Osteocyte (in vitro differentiated cells): Measurements from ENCODE around the gene TP63. TPM values are rescaled to one million over a fixed set of nuclear protein-coding genes. Genes with fewer than 3 reads are reported as not detected.

ENCODE experiments used
- DNase-seq: peaks from one replicate; pipeline ENCODE4 v3.0.0; 2021; ENCODE audit warnings: mixed read lengths; ENCODE audit not compliant: unreplicated experiment; ENCODE audit errors: extremely low spot score
- H3K27ac Mint-ChIP-seq: one replicate; pipeline ENCODE4 v1.8.0; 2021; ENCODE audit warnings: mild to moderate bottlenecking, mixed read lengths; ENCODE audit not compliant: unreplicated experiment
- H3K27me3 Mint-ChIP-seq: one replicate; pipeline ENCODE4 v1.8.0; 2021; ENCODE audit warnings: mixed read lengths; ENCODE audit not compliant: unreplicated experiment
- H3K36me3 Mint-ChIP-seq: one replicate; pipeline ENCODE4 v1.8.0; 2021; ENCODE audit warnings: mixed read lengths; ENCODE audit not compliant: unreplicated experiment
- H3K4me1 Mint-ChIP-seq: one replicate; pipeline ENCODE4 v1.8.0; 2021; ENCODE audit warnings: mixed read lengths; ENCODE audit not compliant: unreplicated experiment
- H3K4me3 Mint-ChIP-seq: one replicate; pipeline ENCODE4 v1.8.0; 2021; ENCODE audit warnings: mild to moderate bottlenecking, moderate library complexity, mixed read lengths; ENCODE audit not compliant: unreplicated experiment
- H3K9me3 Mint-ChIP-seq: one replicate; pipeline ENCODE4 v1.8.0; 2021; ENCODE audit warnings: mixed read lengths; ENCODE audit not compliant: unreplicated experiment
- total RNA-seq: library from RNA; stranded (reverse); gene quantifications from 2 replicates; pipeline ENCODE4 v1.2.1, GENCODE V29; 2021
- TF ChIP-seq, protein P1 (sequence below): fragments of 200-600 bp; sonication (generic); IDR thresholded peaks from 2 replicates; pipeline ENCODE4 v1.5.0; 2021; ENCODE audit warnings: antibody characterized with exemption, mild to moderate bottlenecking, moderate library complexity

Gene TP63
- total RNA-seq, 1 donor from 2014 or later = 0.16 TPM

- peaks cover 14% of the 10 kb centered on the region for H3K4me1 Mint-ChIP-seq
- TF ChIP-seq, protein P1, sequence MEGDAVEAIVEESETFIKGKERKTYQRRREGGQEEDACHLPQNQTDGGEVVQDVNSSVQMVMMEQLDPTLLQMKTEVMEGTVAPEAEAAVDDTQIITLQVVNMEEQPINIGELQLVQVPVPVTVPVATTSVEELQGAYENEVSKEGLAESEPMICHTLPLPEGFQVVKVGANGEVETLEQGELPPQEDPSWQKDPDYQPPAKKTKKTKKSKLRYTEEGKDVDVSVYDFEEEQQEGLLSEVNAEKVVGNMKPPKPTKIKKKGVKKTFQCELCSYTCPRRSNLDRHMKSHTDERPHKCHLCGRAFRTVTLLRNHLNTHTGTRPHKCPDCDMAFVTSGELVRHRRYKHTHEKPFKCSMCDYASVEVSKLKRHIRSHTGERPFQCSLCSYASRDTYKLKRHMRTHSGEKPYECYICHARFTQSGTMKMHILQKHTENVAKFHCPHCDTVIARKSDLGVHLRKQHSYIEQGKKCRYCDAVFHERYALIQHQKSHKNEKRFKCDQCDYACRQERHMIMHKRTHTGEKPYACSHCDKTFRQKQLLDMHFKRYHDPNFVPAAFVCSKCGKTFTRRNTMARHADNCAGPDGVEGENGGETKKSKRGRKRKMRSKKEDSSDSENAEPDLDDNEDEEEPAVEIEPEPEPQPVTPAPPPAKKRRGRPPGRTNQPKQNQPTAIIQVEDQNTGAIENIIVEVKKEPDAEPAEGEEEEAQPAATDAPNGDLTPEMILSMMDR = no peak
- H3K27ac Mint-ChIP-seq = no peak overlapping the region
- H3K27me3 Mint-ChIP-seq = no peaks in the 10 kb centered on the region
- DNase-seq = no peak
- no peaks in the 10 kb centered on the region for H3K36me3 Mint-ChIP-seq
- peaks cover 12% of the 10 kb centered on the region for H3K9me3 Mint-ChIP-seq
- H3K4me3 Mint-ChIP-seq = no peak overlapping the region
Measured at GRCh38 chr3:189727158-189727557, 96.0 kb downstream of the TP63 start.

DNA sequence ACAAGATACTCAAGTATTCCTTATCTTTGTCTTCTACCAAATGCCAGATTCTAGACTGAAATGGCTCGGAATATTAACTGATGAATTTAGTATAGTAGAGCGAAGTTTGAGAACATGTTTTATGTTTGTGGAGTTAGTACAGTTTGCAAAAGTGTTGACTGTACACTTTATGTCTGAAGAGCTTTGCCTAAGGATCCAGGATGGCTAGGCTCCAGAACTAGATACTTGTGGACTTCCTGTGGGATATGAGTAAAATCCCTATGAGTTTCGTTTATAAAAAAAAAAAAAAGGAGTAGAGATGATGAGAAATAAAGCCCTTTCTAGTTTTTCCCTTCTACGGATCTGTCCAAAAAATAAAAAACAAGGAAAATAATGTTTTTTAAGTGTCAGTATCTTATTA, 96.7 kb downstream of the TP63 start:
- H3K27me3 Mint-ChIP-seq = no peaks in the 10 kb centered on the region
- TF ChIP-seq, protein P1 = no peak

GRCh38 chr3:189728915-189729314, 97.7 kb downstream of the TP63 start:
- Mint-ChIP-seq H3K4me3 (no peak overlapping the region), H3K27ac (no peak overlapping the region), H3K27me3 (no peaks in the 10 kb centered on the region), H3K4me1 (peaks cover 14% of the 10 kb centered on the region), H3K36me3 (no peaks in the 10 kb centered on the region), H3K9me3 (peaks cover 12% of the 10 kb centered on the region)
- DNase-seq = no peak
- TF ChIP-seq, protein P1 = no peak

More for the DNA sequence above, 96.7 kb downstream of the TP63 start:
- no peaks in the 10 kb centered on the region for H3K36me3 Mint-ChIP-seq
- no peak overlapping the region for H3K27ac Mint-ChIP-seq
- H3K4me3 Mint-ChIP-seq = no peak overlapping the region
- peaks cover 14% of the 10 kb centered on the region for H3K4me1 Mint-ChIP-seq
- H3K9me3 Mint-ChIP-seq = peaks cover 12% of the 10 kb centered on the region
- no peak for DNase-seq

- Mint-ChIP-seq H3K36me3 (no peaks in the 10 kb centered on the region), H3K9me3 (peaks cover 12% of the 10 kb centered on the region), H3K27me3 (no peaks in the 10 kb centered on the region), H3K4me1 (no peaks in the 10 kb centered on the region), H3K27ac (no peak overlapping the region), H3K4me3 (no peak overlapping the region)
- DNase-seq = no peak
- TF ChIP-seq, protein P1 = no peak
Measured at GRCh38 chr3:189734061-189734460, 102.9 kb downstream of the TP63 start.

DNA sequence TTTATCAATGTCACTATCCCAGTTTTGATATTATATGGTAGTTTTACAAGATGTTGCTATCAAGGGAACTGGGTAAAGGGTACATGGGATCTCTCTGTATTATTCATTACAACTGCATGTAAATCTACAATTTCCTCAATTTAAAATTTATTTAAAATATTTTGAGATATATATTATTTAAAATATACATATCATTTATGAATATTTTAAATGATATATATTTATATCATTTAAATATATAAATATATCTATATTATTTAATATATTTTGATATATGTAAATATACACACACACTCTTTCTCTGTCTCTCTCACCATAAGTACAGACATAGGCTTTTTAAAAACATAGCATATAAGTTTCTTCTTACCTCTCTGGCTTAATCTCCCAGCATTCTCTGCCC, 104.7 kb downstream of the TP63 start:
- no peak overlapping the region for H3K27ac Mint-ChIP-seq
- H3K4me1 Mint-ChIP-seq = peaks cover 5% of the 10 kb centered on the region
- TF ChIP-seq, protein P1 = no peak
- no peak for DNase-seq
- H3K36me3 Mint-ChIP-seq = no peaks in the 10 kb centered on the region
- H3K27me3 Mint-ChIP-seq = no peaks in the 10 kb centered on the region
- peaks cover 9% of the 10 kb centered on the region for H3K9me3 Mint-ChIP-seq
- no peak overlapping the region for H3K4me3 Mint-ChIP-seq
